ENCODE data around the gene CSF2RB. TPM values are rescaled to one million over a fixed set of nuclear protein-coding genes. Genes with fewer than 3 reads are reported as not detected.

CSF2RB gene
- total RNA-seq, 1 donor from 2014 or later, result not detected

GRCh38 chr22:36904260-36904880 is 9.1 kb upstream of the CSF2RB start:
- Mint-ChIP-seq H3K9me3 (no peaks in the 10 kb centered on the region), H3K27ac (ENCODE audit: unreplicated experiment) (no peak overlapping the region), H3K4me3 (no peak overlapping the region), H3K4me1 (no peaks in the 10 kb centered on the region), H3K36me3 (ENCODE audit: low read depth) (no peaks in the 10 kb centered on the region), H3K27me3 (ENCODE audit: low read depth) (peaks cover 40% of the 10 kb centered on the region)
- no peak for DNase-seq (ENCODE audit: low read depth, low spot score)
- peak; percentile 36 for TF ChIP-seq CTCF (conservative IDR thresholded peaks at IDR 0.05)

GRCh38 chr22:36907253-36908195 is 5.9 kb upstream of the CSF2RB start:
- Mint-ChIP-seq H3K4me3 (no peak overlapping the region), H3K27ac (ENCODE audit: unreplicated experiment) (no peak overlapping the region), H3K9me3 (no peaks in the 10 kb centered on the region), H3K36me3 (ENCODE audit: low read depth) (no peaks in the 10 kb centered on the region), H3K4me1 (peaks cover 4% of the 10 kb centered on the region), H3K27me3 (ENCODE audit: low read depth) (peaks cover 50% of the 10 kb centered on the region)
- TF ChIP-seq CTCF (conservative IDR thresholded peaks at IDR 0.05), result no peak
- no peak for DNase-seq (ENCODE audit: low read depth, low spot score)

GRCh38 chr22:36910461-36910860 is 3.0 kb upstream of the CSF2RB start:
- Mint-ChIP-seq H3K27ac (ENCODE audit: unreplicated experiment) (no peak overlapping the region), H3K4me3 (no peak overlapping the region), H3K27me3 (ENCODE audit: low read depth) (peaks cover 59% of the 10 kb centered on the region), H3K4me1 (peaks cover 4% of the 10 kb centered on the region), H3K9me3 (no peaks in the 10 kb centered on the region), H3K36me3 (ENCODE audit: low read depth) (no peaks in the 10 kb centered on the region)
- DNase-seq (ENCODE audit: low read depth, low spot score), result no peak
- no peak for TF ChIP-seq CTCF (conservative IDR thresholded peaks at IDR 0.05)

GRCh38 chr22:36911887-36912661 is 1.4 kb upstream of the CSF2RB start:
- no peak overlapping the region for H3K27ac Mint-ChIP-seq (ENCODE audit: unreplicated experiment)
- DNase-seq (ENCODE audit: low read depth, low spot score), result no peak
- TF ChIP-seq CTCF (conservative IDR thresholded peaks at IDR 0.05), result no peak
- peaks cover 4% of the 10 kb centered on the region for H3K4me1 Mint-ChIP-seq
- H3K9me3 Mint-ChIP-seq, result no peaks in the 10 kb centered on the region
- H3K4me3 Mint-ChIP-seq, result no peak overlapping the region
- H3K36me3 Mint-ChIP-seq (ENCODE audit: low read depth), result no peaks in the 10 kb centered on the region
- peaks cover 66% of the 10 kb centered on the region for H3K27me3 Mint-ChIP-seq (ENCODE audit: low read depth)

- no peaks in the 10 kb centered on the region for H3K9me3 Mint-ChIP-seq
- H3K27ac Mint-ChIP-seq (ENCODE audit: unreplicated experiment), result no peak overlapping the region
- peaks cover 67% of the 10 kb centered on the region for H3K27me3 Mint-ChIP-seq (ENCODE audit: low read depth)
- no peak overlapping the region for H3K4me3 Mint-ChIP-seq
- H3K4me1 Mint-ChIP-seq, result peaks cover 4% of the 10 kb centered on the region
- no peak for TF ChIP-seq CTCF (conservative IDR thresholded peaks at IDR 0.05)
- H3K36me3 Mint-ChIP-seq (ENCODE audit: low read depth), result no peaks in the 10 kb centered on the region
- no peak for DNase-seq (ENCODE audit: low read depth, low spot score)
Observed at GRCh38 chr22:36912694-36913426, 568 bp upstream of the CSF2RB start.

All from neural crest cell (in vitro differentiated cells).